HCT116 (cell line): ENCODE data around the gene MYH10. TPM values are rescaled to one million over a fixed set of nuclear protein-coding genes. Genes with fewer than 3 reads are reported as not detected.

ENCODE experiments used
- ATAC-seq: fragments of 200-7000 bp; cut with Tn5 transposase; 2 replicates; pipeline ENCODE4 v1.9.1; 2020; ENCODE audit warnings: mild to moderate bottlenecking, moderate library complexity
- BruUV-seq: library from RNA; stranded (reverse); fragments of 400-500 nt; replicated peaks from 2 replicates; lab custom pipeline; 2021; lab: Mats Ljungman, UMichigan
- CTCF ChIA-PET: fragments of 300-600 bp; sonication (Branson Sonifier 250); formaldehyde crosslinking; loops from one replicate; lab custom pipeline; 2021; ENCODE audit warnings: antibody characterized with exemption; lab: Charles Lee
- POLR2A ChIA-PET: fragments of 300-600, 350-600 bp; sonication (Branson Sonifier 250); formaldehyde crosslinking; loops from one replicate; lab custom pipeline; 2021; ENCODE audit warnings: antibody characterized with exemption; lab: Charles Lee
- RAD21 ChIA-PET, 2 experiments: fragments of 300-600 bp; sonication (Branson Sonifier 250); formaldehyde crosslinking; loops; one replicate each; lab custom pipeline; 2023; ENCODE audit warnings: low total read pairs in 2 of 2; ENCODE audit not compliant: uncharacterized antibody in 2 of 2, unreplicated experiment in 2 of 2, low non-redundant PET in 1 of 2; lab: Charles Lee
- DNase-seq: peaks from one replicate; pipeline ENCODE4 v3.0.0-alpha.2; 2010; ENCODE audit warnings: low read depth, low spot score
- H2AFZ ChIP-seq: fragments of 200-600 bp; shearing (Covaris generic), sonication (generic); 2 replicates; pipeline ENCODE4 v1.6.1; 2017; ENCODE audit warnings: low read depth, mixed run types, mixed read lengths, antibody characterized with exemption, low read length; ENCODE audit not compliant: poor library complexity, severe bottlenecking
- H3K27ac ChIP-seq: 2 replicates; pipeline ENCODE4 v1.5.1; 2012; ENCODE audit warnings: low read depth, low read length
- H3K27me3 ChIP-seq: fragments of 200-600 bp; sonication (generic); 2 replicates; pipeline ENCODE4 v1.6.1; 2016; ENCODE audit warnings: mixed run types, low read length, mixed read lengths; ENCODE audit not compliant: insufficient read depth
- H3K36me3 ChIP-seq, 2 experiments: fragments of 200-500 bp in 1 of 2; fragments of 200-600 bp in 1 of 2; sonication (Bioruptor generic) in 1 of 2; sonication (generic) in 1 of 2; 2 replicates each; pipeline versions ENCODE4 v1.5.1 to v1.6.1; 2014 to 2016; ENCODE audit warnings: low read length in 2 of 2, inconsistent platforms in 1 of 2, mixed read lengths in 1 of 2, mixed run types in 1 of 2; ENCODE audit not compliant: insufficient read depth in 2 of 2, control insufficient read depth in 1 of 2
- H3K4me1 ChIP-seq, 2 experiments: fragments of 200-600 bp in 1 of 2; sonication (generic) in 1 of 2; 2 replicates each; pipeline versions ENCODE4 v1.5.1 to v1.6.1; 2012 to 2017; ENCODE audit warnings: low read length in 2 of 2, inconsistent platforms in 1 of 2, mild to moderate bottlenecking in 1 of 2, mixed read lengths in 1 of 2, mixed run types in 1 of 2, moderate library complexity in 1 of 2; ENCODE audit not compliant: insufficient read depth in 2 of 2, control insufficient read depth in 1 of 2
- H3K4me2 ChIP-seq: fragments of 200-600 bp; sonication (generic); 2 replicates; pipeline ENCODE4 v1.6.1; 2017; ENCODE audit warnings: mixed run types, low read length, mixed read lengths
- H3K4me3 ChIP-seq, 2 experiments: fragments of 200-600 bp in 1 of 2; sonication (generic) in 1 of 2; replicated peaks in 1 of 2; 2 replicates each; pipeline ENCODE4 v1.5.1; 2011 to 2016; ENCODE audit warnings: low read length in 2 of 2, control low read depth in 1 of 2, low read depth in 1 of 2, mild to moderate bottlenecking in 1 of 2, mixed read lengths in 1 of 2, mixed run types in 1 of 2
- H3K79me2 ChIP-seq: fragments of 200-600 bp; sonication (generic); 2 replicates; pipeline ENCODE4 v1.6.1; 2017; ENCODE audit warnings: mild to moderate bottlenecking, mixed run types, low read length, moderate library complexity, mixed read lengths; ENCODE audit not compliant: insufficient read depth
- H3K9ac ChIP-seq: fragments of 200-600 bp; sonication (generic); 2 replicates; pipeline ENCODE4 v1.6.1; 2016; ENCODE audit warnings: low read length, mixed read lengths
- H3K9me2 ChIP-seq: fragments of 200-600 bp; sonication (generic), shearing (Covaris generic); 2 replicates; pipeline ENCODE4 v1.6.1; 2017; ENCODE audit warnings: mixed run types, mild to moderate bottlenecking, moderate library complexity; ENCODE audit not compliant: insufficient read depth
- H3K9me3 ChIP-seq, 2 experiments: fragments of 200-500 bp in 1 of 2; fragments of 200-600 bp in 1 of 2; sonication (Bioruptor generic) in 1 of 2; sonication (generic) in 1 of 2; 2 replicates each; pipeline ENCODE4 v1.6.1; 2014 to 2017; ENCODE audit warnings: low read length in 2 of 2, mixed read lengths in 2 of 2, inconsistent platforms in 1 of 2, low read depth in 1 of 2, mild to moderate bottlenecking in 1 of 2, mixed run types in 1 of 2, moderate library complexity in 1 of 2; ENCODE audit not compliant: control insufficient read depth in 1 of 2, insufficient read depth in 1 of 2
- H4K20me1 ChIP-seq: fragments of 200-600 bp; sonication (generic), shearing (Covaris generic); 2 replicates; pipeline ENCODE4 v1.6.1; 2017; ENCODE audit warnings: mixed run types, mild to moderate bottlenecking, moderate library complexity; ENCODE audit not compliant: insufficient read depth
- ATF3 ChIP-seq: IDR thresholded peaks from 2 replicates; pipeline ENCODE4 v1.6.1; 2012
- CBX3 ChIP-seq: IDR thresholded peaks from 2 replicates; pipeline ENCODE4 v1.6.1; 2012; ENCODE audit warnings: low read depth
- CTCF ChIP-seq, 3 experiments: fragments of 200-600 bp in 1 of 3; sonication (generic) in 1 of 3; IDR thresholded peaks in 2 of 3; conservative IDR thresholded peaks in 1 of 3; 2 replicates each; pipeline ENCODE4 v1.5.1; 2012 to 2017; ENCODE audit warnings: low read depth in 2 of 3, low read length in 2 of 3, antibody characterized with exemption in 1 of 3, borderline replicate concordance in 1 of 3, control low read depth in 1 of 3, mild to moderate bottlenecking in 1 of 3, mixed read lengths in 1 of 3, mixed run types in 1 of 3, moderate library complexity in 1 of 3; ENCODE audit not compliant: insufficient read depth in 1 of 3
- EGR1 ChIP-seq: IDR thresholded peaks from 2 replicates; pipeline ENCODE4 v1.6.1; 2012; ENCODE audit warnings: low read depth
- EZH2 ChIP-seq: fragments of 200-600 bp; sonication (generic); IDR thresholded peaks from 2 replicates; pipeline ENCODE4 v1.6.1; 2017; ENCODE audit warnings: antibody characterized with exemption, mixed run types
- EZH2phosphoT487 ChIP-seq: fragments of 200-600 bp; IDR thresholded peaks from 2 replicates; pipeline ENCODE4 v1.6.1; 2018; ENCODE audit warnings: antibody characterized with exemption, borderline replicate concordance
- FOSL1 ChIP-seq: IDR thresholded peaks from 2 replicates; pipeline ENCODE4 v1.6.1; 2012; ENCODE audit warnings: low read depth
- JUND ChIP-seq: IDR thresholded peaks from 2 replicates; pipeline ENCODE4 v1.6.1; 2012
- POLR2A ChIP-seq: IDR thresholded peaks from 2 replicates; pipeline ENCODE4 v1.7.0; 2011; ENCODE audit warnings: borderline replicate concordance; ENCODE audit not compliant: insufficient read depth, insufficient read length; ENCODE audit errors: extremely low read depth
- POLR2AphosphoS5 ChIP-seq: IDR thresholded peaks from 2 replicates; pipeline ENCODE4 v1.6.1; 2011; ENCODE audit warnings: mild to moderate bottlenecking, low read depth, low read length, moderate library complexity
- RAD21 ChIP-seq: IDR thresholded peaks from 2 replicates; pipeline ENCODE4 v1.6.1; 2012; ENCODE audit warnings: low read depth, mild to moderate bottlenecking
- REST ChIP-seq: IDR thresholded peaks from 2 replicates; pipeline ENCODE4 v1.6.1; 2012; ENCODE audit warnings: low read depth
- SIN3A ChIP-seq: IDR thresholded peaks from 2 replicates; pipeline ENCODE4 v1.6.1; 2012; ENCODE audit warnings: low read depth
- SP1 ChIP-seq: IDR thresholded peaks from 2 replicates; pipeline ENCODE4 v1.6.1; 2012; ENCODE audit warnings: low read depth
- TCF7L2 ChIP-seq: IDR thresholded peaks from 2 replicates; pipeline ENCODE4 v1.7.0; 2011; ENCODE audit warnings: borderline replicate concordance, inconsistent platforms; ENCODE audit not compliant: insufficient read depth, insufficient read length; ENCODE audit errors: extremely low read depth
- ZBTB33 ChIP-seq: IDR thresholded peaks from 2 replicates; pipeline ENCODE4 v1.6.1; 2011; ENCODE audit warnings: mild to moderate bottlenecking, low read length, moderate library complexity; ENCODE audit not compliant: insufficient replicate concordance; ENCODE audit errors: extremely low read depth
- ZFX ChIP-seq: fragments of 450-650 bp; IDR thresholded peaks from 2 replicates; pipeline ENCODE4 v1.6.1; 2017
- ZNF274 ChIP-seq: fragments of 200-500 bp; sonication (Bioruptor generic); IDR thresholded peaks from 2 replicates; pipeline ENCODE4 v1.6.1; 2014; ENCODE audit warnings: mild to moderate bottlenecking, low read depth, low read length, inconsistent platforms
- intact Hi-C: fragments of 100-400 bp; cut with micrococcal nuclease; formaldehyde crosslinking; loops from 2 replicates; pipeline ENCODE4 v1.10.0; 2022
- total RNA-seq: library from RNA; stranded (reverse); gene quantifications from one replicate; pipeline ENCODE4 v1.2.1, GENCODE V29; 2021; ENCODE audit not compliant: unreplicated experiment

The MYH10 gene
- total RNA-seq, 1 experiment from 2014 or later: 39.2 TPM

GRCh38 chr17:8504460-8505207 lies 125.9 kb downstream of the MYH10 start:
- H3K4me2 ChIP-seq: no peak overlapping the region
- peaks cover 9 to 24% of the 10 kb centered on the region in 2 experiments; a peak in 3 of 4 replicates for H3K36me3 ChIP-seq
- H3K4me3 ChIP-seq: no peak overlapping the region
- ChIA-PET POLR2A (no interaction called here), CTCF (no interaction called here), RAD21 (no interaction called here)
- no peak overlapping the region for H3K9ac ChIP-seq
- H3K79me2 ChIP-seq: no peaks in the 10 kb centered on the region
- no peak for TF ChIP-seq POLR2AphosphoS5
- no peak for TF ChIP-seq TCF7L2
- TF ChIP-seq EGR1: no peak
- TF ChIP-seq RAD21: no peak
- no peak for TF ChIP-seq CTCF (IDR thresholded peaks at IDR 0.05 in 2 of 3, conservative IDR thresholded peaks at IDR 0.05 in 1 of 3; ENCODE audit: borderline replicate concordance in 1 of 3, insufficient read depth in 1 of 3, low read depth in 2 of 3, low read length in 2 of 3)
- TF ChIP-seq ATF3: no peak
- no peak for TF ChIP-seq FOSL1
- no peak for TF ChIP-seq JUND
- TF ChIP-seq SP1: no peak
- TF ChIP-seq POLR2A: no peak
- no peak for TF ChIP-seq ZBTB33
- no peak for TF ChIP-seq EZH2
- TF ChIP-seq CBX3: no peak
- TF ChIP-seq ZFX: no peak
- TF ChIP-seq EZH2phosphoT487: no peak
- TF ChIP-seq ZNF274: no peak
- no peak for TF ChIP-seq REST
- no peak for TF ChIP-seq SIN3A
- intact Hi-C loops: no loop called here
- no peaks in the 10 kb centered on the region for H3K9me3 ChIP-seq
- ATAC-seq (no peak), DNase-seq (no peak)
- H3K9me2 ChIP-seq: no peaks in the 10 kb centered on the region
- no peak overlapping the region for H3K27ac ChIP-seq
- H3K27me3 ChIP-seq: no peaks in the 10 kb centered on the region
- no TSS peak for BruUV-seq
- no peak overlapping the region for H2AFZ ChIP-seq
- H3K4me1 ChIP-seq: no peaks in the 10 kb centered on the region
- no peaks in the 10 kb centered on the region for H4K20me1 ChIP-seq
